Endodermal cell (in vitro differentiated cells): ENCODE measurements around the gene MEI4. TPM values are rescaled to one million over a fixed set of nuclear protein-coding genes. Genes with fewer than 3 reads are reported as not detected.
"Not testable (repeated sequence)": the region's sequence is repeated elsewhere in the genome, so short reads cannot be mapped to it uniquely, and the experiment has no call there.

ENCODE experiments used
- DNase-seq: peaks from one replicate; pipeline ENCODE4 v3.0.0-alpha.2; 2017
- H3K27ac ChIP-seq: 2 replicates; pipeline ENCODE4 v1.5.1; 2013; ENCODE audit warnings: mild to moderate bottlenecking, low read depth, low read length, moderate library complexity
- H3K27me3 ChIP-seq: 2 replicates; pipeline ENCODE4 v1.6.1; 2013; ENCODE audit warnings: mild to moderate bottlenecking, low read length, moderate library complexity; ENCODE audit not compliant: insufficient read depth, control insufficient read depth, poor library complexity, severe bottlenecking
- H3K36me3 ChIP-seq: 2 replicates; pipeline ENCODE4 v1.7.0; 2013; ENCODE audit warnings: mild to moderate bottlenecking, low read length, moderate library complexity; ENCODE audit not compliant: control insufficient read depth, insufficient read depth
- H3K4me1 ChIP-seq: one replicate; pipeline ENCODE4 v1.7.0; 2013; ENCODE audit warnings: low read length; ENCODE audit not compliant: control insufficient read depth, insufficient read depth
- H3K4me3 ChIP-seq: 2 replicates; pipeline ENCODE4 v1.5.1; 2013; ENCODE audit warnings: mild to moderate bottlenecking, low read length, moderate library complexity
- H3K9ac ChIP-seq: 2 replicates; pipeline ENCODE4 v1.6.1; 2013; ENCODE audit warnings: mild to moderate bottlenecking, low read length, moderate library complexity; ENCODE audit not compliant: poor library complexity, severe bottlenecking; ENCODE audit errors: extremely low read depth
- H3K9me3 ChIP-seq: 2 replicates; pipeline ENCODE4 v1.6.1; 2013; ENCODE audit warnings: mild to moderate bottlenecking, low read length, moderate library complexity; ENCODE audit not compliant: control insufficient read depth
- H3K27ac Mint-ChIP-seq: 2 replicates; pipeline ENCODE4 v1.8.0; 2020; ENCODE audit warnings: mixed read lengths
- H3K27me3 Mint-ChIP-seq: 2 replicates; pipeline ENCODE4 v1.8.0; 2021; ENCODE audit warnings: mild to moderate bottlenecking, mixed read lengths; ENCODE audit not compliant: insufficient read depth
- H3K36me3 Mint-ChIP-seq: 2 replicates; pipeline ENCODE4 v1.8.0; 2020; ENCODE audit warnings: low read depth, mixed read lengths
- H3K4me1 Mint-ChIP-seq: 2 replicates; pipeline ENCODE4 v1.8.0; 2020; ENCODE audit warnings: mixed read lengths
- H3K4me3 Mint-ChIP-seq: 2 replicates; pipeline ENCODE4 v1.8.0; 2020; ENCODE audit warnings: mild to moderate bottlenecking, moderate library complexity, mixed read lengths
- H3K9me3 Mint-ChIP-seq: 2 replicates; pipeline ENCODE4 v1.8.0; 2020; ENCODE audit warnings: mild to moderate bottlenecking, mixed read lengths
- CTCF ChIP-seq: fragments of 200-600 bp; sonication (generic); conservative IDR thresholded peaks from 2 replicates; pipeline ENCODE4 v1.5.0; 2021; ENCODE audit warnings: antibody characterized with exemption, mild to moderate bottlenecking
- WGBS, 2 experiments: methylation state at CpG; one replicate each; pipeline versions ENCODE4 v1.1.5 to v1.1.7; 2013; ENCODE audit warnings: missing lambda C conversion rate in 2 of 2, mixed read lengths in 1 of 2; ENCODE audit not compliant: insufficient coverage in 1 of 2, insufficient read length in 1 of 2; 5-methylcytosine and 5-hydroxymethylcytosine counted together
- total RNA-seq, 2 donors: library from RNA; stranded (reverse); fragmentation: NEBNext Ultra II Directional in 1 of 2; extraction: Animal tissue kit (Norgen Biotek cat#: 25700) in 1 of 2; gene quantifications; 2 replicates in 1 of 2; 3 replicates in 1 of 2; pipeline ENCODE4 v1.2.1, GENCODE V29; 2021

The MEI4 gene
- total RNA-seq, 2 donors from 2014 or later, result 0.62 to 0.84 TPM

- no peaks in the 10 kb centered on the region for H3K9me3 ChIP-seq
- H3K4me3 Mint-ChIP-seq, result no peak overlapping the region
- H3K27ac ChIP-seq, result no peak overlapping the region
- no peaks in the 10 kb centered on the region for H3K27me3 Mint-ChIP-seq
- H3K36me3 ChIP-seq, result no peaks in the 10 kb centered on the region
- no peak overlapping the region for H3K9ac ChIP-seq
- H3K27ac Mint-ChIP-seq, result no peak overlapping the region
- H3K9me3 Mint-ChIP-seq, result no peaks in the 10 kb centered on the region
- no peak overlapping the region for H3K4me3 ChIP-seq
- H3K27me3 ChIP-seq, result no peaks in the 10 kb centered on the region
- peaks cover 10% of the 10 kb centered on the region for H3K4me1 ChIP-seq
- WGBS, 2 experiments, result 76 to 80% methylated on average over 1 to 2 of the region's 2 CpGs
- H3K36me3 Mint-ChIP-seq, result no peaks in the 10 kb centered on the region
- DNase-seq, result no peak
- TF ChIP-seq CTCF, result no peak
- peaks cover 41% of the 10 kb centered on the region for H3K4me1 Mint-ChIP-seq
Measured at GRCh38 chr6:77644102-77644705, 8.6 kb upstream of the MEI4 start.

GRCh38 chr6:77650098-77650663, 2.7 kb upstream of the MEI4 start:
- Mint-ChIP-seq H3K27me3 (peaks cover 4% of the 10 kb centered on the region), H3K9me3 (peaks cover 3% of the 10 kb centered on the region), H3K4me1 (peaks cover 14% of the 10 kb centered on the region), H3K27ac (peak overlapping the region; percentile 93), H3K36me3 (no peaks in the 10 kb centered on the region), H3K4me3 (peak overlapping the region; percentile 67)
- Histone ChIP-seq H3K4me3 (no peak overlapping the region), H3K4me1 (no peaks in the 10 kb centered on the region), H3K27ac (no peak overlapping the region), H3K36me3 (no peaks in the 10 kb centered on the region), H3K27me3 (no peaks in the 10 kb centered on the region), H3K9ac (no peak overlapping the region), H3K9me3 (peaks cover 3% of the 10 kb centered on the region)
- peak; percentile 74 for TF ChIP-seq CTCF
- DNase-seq, result peak; percentile 96
- 76 to 78% methylated on average over 19 to 37 of the region's 37 CpGs for WGBS, 2 experiments

GRCh38 chr6:77653816-77654215, 977 bp downstream of the MEI4 start:
- H3K9me3 Mint-ChIP-seq, result peaks cover 3% of the 10 kb centered on the region

GRCh38 chr6:77655035-77655434, 2.2 kb downstream of the MEI4 start:
- H3K27ac Mint-ChIP-seq, H3K4me1 Mint-ChIP-seq, H3K9me3 Mint-ChIP-seq, H3K4me1 ChIP-seq, H3K9me3 ChIP-seq, H3K27me3 Mint-ChIP-seq, H3K4me3 Mint-ChIP-seq, H3K27ac ChIP-seq, H3K4me3 ChIP-seq, H3K9ac ChIP-seq, DNase-seq, H3K27me3 ChIP-seq, H3K36me3 ChIP-seq, H3K36me3 Mint-ChIP-seq: not testable (repeated sequence)
- WGBS, 2 experiments, result 100% methylated on average over 1 of the region's 1 CpG; no CpG with 5 or more reads in 1 of the 2 experiments

More at GRCh38 chr6:77653816-77654215, 977 bp downstream of the MEI4 start:
- Histone ChIP-seq H3K4me1 (no peaks in the 10 kb centered on the region), H3K36me3 (no peaks in the 10 kb centered on the region), H3K27ac (no peak overlapping the region), H3K9ac (no peak overlapping the region), H3K4me3 (no peak overlapping the region), H3K9me3 (peaks cover 3% of the 10 kb centered on the region), H3K27me3 (no peaks in the 10 kb centered on the region)
- TF ChIP-seq CTCF, result no peak
- Mint-ChIP-seq H3K4me3 (no peak overlapping the region), H3K27ac (no peak overlapping the region), H3K27me3 (peaks cover 4% of the 10 kb centered on the region), H3K4me1 (peaks cover 16% of the 10 kb centered on the region), H3K36me3 (no peaks in the 10 kb centered on the region)
- no peak for DNase-seq
